Measurements from ENCODE around the gene SERPIND1. TPM values are rescaled to one million over a fixed set of nuclear protein-coding genes. Genes with fewer than 3 reads are reported as not detected.
A peak's percentile ranks its signal among the peaks of the same experiment; 100 is the strongest.

Gene SERPIND1
- total RNA-seq, 6 donors from 2014 or later, result 0.57 to 2.6 (median 0.76) TPM; not detected in 2

GRCh38 chr22:20802922-20803553 lies 29.1 kb downstream of the SERPIND1 start:
- no peaks in the 10 kb centered on the region for H3K4me1 ChIP-seq
- H3K27me3 ChIP-seq, result no peaks in the 10 kb centered on the region
- no peak for TF ChIP-seq POLR2A (IDR thresholded peaks at IDR 0.05)
- TF ChIP-seq POLR2AphosphoS5 (IDR thresholded peaks at IDR 0.05), result no peak
- TF ChIP-seq CTCF (IDR thresholded peaks at IDR 0.05), result no peak
- TF ChIP-seq EP300 (IDR thresholded peaks at IDR 0.05), result no peak
- DNase-seq, result no peak
- WGBS, 2 donors, result 79 to 92% methylated on average over 5 to 11 of the region's 11 CpGs
- ATAC-seq (ENCODE audit: low FRiP score in 2 of 2), result no peak
- peaks cover 64 to 100% (median 90%) of the 10 kb centered on the region in 4 donors for H3K36me3 ChIP-seq
- H3K27ac ChIP-seq, result no peak overlapping the region
- H3K9me3 ChIP-seq, result no peaks in the 10 kb centered on the region
- H3K4me3 ChIP-seq, result no peak overlapping the region

GRCh38 chr22:20803696-20804324 lies 29.9 kb downstream of the SERPIND1 start:
- 87 to 88% methylated on average over 10 to 11 of the region's 11 CpGs for WGBS, 2 donors
- H3K27me3 ChIP-seq, result no peaks in the 10 kb centered on the region
- DNase-seq (no peak), ATAC-seq (ENCODE audit: low FRiP score in 2 of 2) (no peak)
- peaks cover 56 to 97% (median 86%) of the 10 kb centered on the region in 4 donors for H3K36me3 ChIP-seq
- no peak for TF ChIP-seq POLR2AphosphoS5 (IDR thresholded peaks at IDR 0.05)
- peak in 3 of 6 experiments; percentile 12 to 34 (median 31) for TF ChIP-seq CTCF (IDR thresholded peaks at IDR 0.05)
- H3K4me3 ChIP-seq, result no peak overlapping the region
- no peak overlapping the region for H3K27ac ChIP-seq
- H3K9me3 ChIP-seq, result no peaks in the 10 kb centered on the region
- H3K4me1 ChIP-seq, result no peaks in the 10 kb centered on the region

- Histone ChIP-seq H3K27ac (no peak overlapping the region), H3K4me3 (no peak overlapping the region), H3K36me3 (peaks cover 48 to 97% (median 85%) of the 10 kb centered on the region in 4 donors), H3K4me1 (no peaks in the 10 kb centered on the region), H3K27me3 (no peaks in the 10 kb centered on the region), H3K9me3 (no peaks in the 10 kb centered on the region)
- TF ChIP-seq POLR2A (IDR thresholded peaks at IDR 0.05), result no peak
- TF ChIP-seq EP300 (IDR thresholded peaks at IDR 0.05), result no peak
- TF ChIP-seq POLR2AphosphoS5 (IDR thresholded peaks at IDR 0.05), result no peak
- no peak for TF ChIP-seq CTCF (IDR thresholded peaks at IDR 0.05)
- DNase-seq, result no peak
- 93 to 99% methylated on average over 3 to 6 of the region's 6 CpGs for WGBS, 2 donors
- ATAC-seq (ENCODE audit: low FRiP score in 2 of 2), result no peak
Observed at GRCh38 chr22:20804650-20805049, 30.7 kb downstream of the SERPIND1 start.

GRCh38 chr22:20805972-20806471 lies 32.1 kb downstream of the SERPIND1 start:
- Histone ChIP-seq H3K27me3 (no peaks in the 10 kb centered on the region), H3K27ac (no peak overlapping the region), H3K36me3 (peaks cover 38 to 97% (median 83%) of the 10 kb centered on the region in 4 donors), H3K4me1 (no peaks in the 10 kb centered on the region), H3K4me3 (no peak overlapping the region), H3K9me3 (no peaks in the 10 kb centered on the region)
- WGBS, 2 donors, result 80 to 86% methylated on average over 3 of the region's 3 CpGs
- ATAC-seq (ENCODE audit: low FRiP score in 2 of 2), result no peak
- no peak for DNase-seq
- TF ChIP-seq EP300 (IDR thresholded peaks at IDR 0.05), result no peak
- TF ChIP-seq POLR2A (IDR thresholded peaks at IDR 0.05), result no peak
- TF ChIP-seq CTCF (IDR thresholded peaks at IDR 0.05), result no peak
- no peak for TF ChIP-seq POLR2AphosphoS5 (IDR thresholded peaks at IDR 0.05)

All from upper lobe of left lung (tissue), 6 donors.